ENCODE data around the gene DCLK1.

DCLK1 gene

GRCh38 chr13:36131222-36131930 is at the start of gene DCLK1:
Gene DCLK1, minus strand, starts transcription at chr13:36131382.
- peak; percentile 57 for DNase-seq (ENCODE audit: low read depth)

DNA sequence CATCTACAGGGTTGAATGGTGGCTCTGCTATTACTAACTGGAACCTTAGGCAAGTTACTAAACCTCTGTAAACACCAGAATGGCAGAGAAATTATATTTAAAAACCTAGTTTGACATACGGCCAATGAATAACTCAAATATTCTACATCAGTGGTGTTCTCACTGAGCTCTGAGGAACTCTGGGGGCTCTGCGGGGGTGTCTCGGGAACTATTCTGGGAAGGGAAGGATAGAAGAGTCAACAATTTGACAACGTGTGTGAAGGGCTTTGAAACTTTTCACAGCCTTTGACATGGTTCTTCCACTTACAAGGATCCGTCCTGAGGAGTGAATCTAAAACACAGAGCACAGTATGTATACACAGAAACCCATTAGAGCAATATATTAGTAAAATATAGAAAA is 44.4 kb upstream of the DCLK1 start:
- DNase-seq (ENCODE audit: low read depth) = no peak

- no peak for DNase-seq (ENCODE audit: low read depth)
Observed at GRCh38 chr13:36174923-36175322, 43.7 kb upstream of the DCLK1 start.

DNA sequence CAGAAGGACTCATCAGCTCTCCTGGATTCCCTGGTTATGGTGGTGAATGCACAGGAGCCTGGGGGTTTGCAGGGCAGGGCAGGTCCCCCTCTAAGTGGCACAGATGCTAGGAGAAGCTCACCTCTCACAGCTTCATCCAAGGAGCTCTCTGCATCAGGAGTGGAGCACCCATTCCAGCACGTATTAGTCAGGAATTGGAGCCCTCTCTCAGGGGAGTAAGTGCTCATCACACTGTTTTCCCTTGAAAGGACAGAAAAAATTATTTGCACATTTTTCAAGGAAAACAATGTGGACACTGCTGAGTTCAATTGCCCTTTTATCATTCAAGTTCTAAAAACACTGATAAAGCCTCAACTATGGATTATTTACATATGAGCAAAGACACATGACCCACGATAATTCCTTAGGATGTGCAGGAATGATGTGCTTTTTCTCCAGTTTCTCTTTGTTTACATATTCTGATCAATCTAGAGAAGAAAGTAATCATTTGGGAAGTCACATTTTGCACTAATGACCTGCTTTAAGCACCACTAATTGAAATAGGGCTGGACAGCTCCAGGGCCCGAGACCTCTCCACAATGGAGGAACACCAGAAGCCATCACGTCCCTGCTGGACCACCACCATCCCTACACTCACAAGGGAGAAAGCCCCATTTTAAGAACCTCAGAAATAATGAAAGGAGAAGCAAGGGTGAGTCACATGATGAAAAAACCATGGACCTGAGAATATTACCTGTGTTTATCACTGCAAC is 42.6 kb upstream of the DCLK1 start:
- no peak for DNase-seq (ENCODE audit: low read depth)

DNA sequence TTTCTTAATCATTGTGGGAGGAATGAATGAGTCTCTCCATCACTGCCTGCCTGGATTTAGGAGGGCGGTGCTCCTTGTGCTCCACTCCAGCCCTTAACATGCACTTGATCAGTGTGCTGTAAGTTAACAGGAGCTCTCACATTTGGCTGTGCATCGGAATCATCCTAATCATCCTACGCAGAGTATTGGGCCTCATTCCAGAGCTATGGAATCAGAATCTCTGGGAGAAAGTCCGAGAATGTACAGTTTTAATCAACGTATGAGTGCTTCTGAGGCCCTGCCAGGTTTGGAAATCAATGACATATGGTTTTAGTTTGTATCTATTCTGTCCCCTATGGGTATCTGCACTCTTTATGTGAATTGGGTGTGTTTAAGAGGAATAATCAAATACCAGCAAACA is 34.9 kb upstream of the DCLK1 start:
- DNase-seq (ENCODE audit: low read depth) = no peak

GRCh38 chr13:36163809-36164308 is 32.7 kb upstream of the DCLK1 start:
- DNase-seq (ENCODE audit: low read depth) = peak; percentile 98

DNA sequence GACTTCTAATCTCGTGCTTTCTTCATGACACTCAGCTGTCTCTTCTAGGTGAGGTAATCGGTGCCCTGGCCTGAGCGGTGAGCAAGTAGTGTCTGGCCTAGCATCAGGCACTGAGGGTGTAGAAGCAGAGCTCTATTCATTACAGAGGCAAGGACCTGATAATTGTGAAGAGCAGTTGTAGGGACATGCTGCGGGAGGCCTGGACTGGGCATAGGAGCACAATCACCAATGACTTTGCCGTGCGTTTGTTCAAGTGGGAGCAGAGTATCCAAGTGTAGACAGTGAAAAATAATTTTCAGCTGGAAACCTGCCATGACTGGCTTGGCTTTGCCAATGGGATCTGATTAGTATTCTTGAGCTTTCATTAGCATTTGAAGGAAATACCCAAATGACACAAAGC is 32.1 kb upstream of the DCLK1 start:
- no peak for DNase-seq (ENCODE audit: low read depth)

- DNase-seq (ENCODE audit: low read depth) = no peak
Observed at GRCh38 chr13:36160297-36160696, 29.1 kb upstream of the DCLK1 start.

DNA sequence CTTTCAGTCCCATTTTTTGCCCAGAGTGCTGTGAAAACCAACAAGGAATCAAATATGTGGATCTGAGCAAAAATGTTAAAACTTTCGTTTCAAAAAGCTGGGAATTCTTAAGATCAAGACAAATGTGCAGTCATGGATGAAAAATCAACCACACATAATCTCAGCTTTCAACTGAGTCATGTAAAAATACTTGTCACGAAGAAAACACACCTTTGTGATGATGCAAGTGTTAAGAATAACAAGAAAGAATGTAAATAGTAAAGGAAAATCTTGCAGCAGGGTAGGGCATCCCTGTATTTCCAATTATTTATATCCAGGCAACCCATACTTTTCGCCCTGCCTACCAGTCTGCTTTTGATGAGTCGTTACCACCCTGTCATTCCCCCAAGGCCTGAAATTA is 27.4 kb upstream of the DCLK1 start:
- peak; percentile 32 for DNase-seq (ENCODE audit: low read depth)

- DNase-seq (ENCODE audit: low read depth) = no peak
Observed at GRCh38 chr13:36157480-36157879, 26.3 kb upstream of the DCLK1 start.

DNA sequence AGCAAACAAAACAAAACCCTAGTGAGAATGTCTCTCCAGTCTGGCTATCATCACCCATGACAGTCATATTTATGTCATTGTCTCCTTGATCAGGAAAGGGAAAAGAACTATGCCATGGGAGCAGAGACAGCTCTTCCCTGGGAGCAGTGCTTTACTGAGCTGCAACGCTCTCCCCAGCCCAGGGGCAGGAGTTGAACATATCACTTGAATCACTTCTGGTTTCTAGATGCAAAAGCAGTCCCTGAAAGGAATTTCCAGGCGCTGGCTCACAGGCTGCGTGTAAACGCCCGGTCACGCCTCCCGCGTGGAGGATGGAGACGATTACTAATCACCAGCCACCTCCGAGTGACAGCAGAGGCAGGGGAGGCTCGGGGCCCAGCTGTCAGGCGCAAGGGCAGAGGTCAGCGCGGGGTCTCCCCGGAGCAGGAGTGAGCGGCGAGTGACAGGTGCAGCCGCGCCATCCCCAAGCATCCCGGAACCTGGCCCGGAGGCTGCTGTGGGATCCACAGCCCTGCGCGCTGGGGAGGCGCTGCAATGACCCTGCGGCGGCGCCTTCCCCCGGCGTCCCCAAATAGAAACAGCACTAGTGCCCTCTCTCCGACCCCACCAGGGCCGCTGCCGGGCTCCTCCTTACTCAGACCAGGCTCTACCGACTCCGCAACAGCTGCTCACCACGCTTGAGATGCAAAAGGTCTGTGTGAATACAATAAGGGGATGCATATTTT is 23.5 kb upstream of the DCLK1 start:
- DNase-seq (ENCODE audit: low read depth) = peak; percentile 72

DNA sequence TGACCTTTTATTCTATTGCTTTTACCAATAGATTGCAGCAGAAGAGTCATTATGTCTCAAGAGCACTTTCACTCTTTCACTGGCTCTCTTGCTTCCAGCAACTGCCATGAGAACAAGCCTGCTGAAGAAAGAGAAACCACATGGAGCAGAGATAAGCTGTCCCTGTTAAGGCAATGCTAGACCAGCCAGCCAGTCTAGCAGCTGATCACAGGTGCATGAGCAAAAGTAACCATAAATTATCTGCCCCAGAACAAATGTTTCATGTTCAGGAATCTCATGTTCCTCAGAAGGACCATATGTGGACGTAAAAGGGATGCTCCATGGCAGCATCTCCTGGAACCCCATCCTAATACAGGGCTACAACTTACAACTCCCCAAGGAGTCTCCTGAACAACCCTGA is 20.4 kb upstream of the DCLK1 start:
- no peak for DNase-seq (ENCODE audit: low read depth)

- peak; percentile 80 for DNase-seq (ENCODE audit: low read depth)
Observed at GRCh38 chr13:36148446-36148845, 17.3 kb upstream of the DCLK1 start.

DNA sequence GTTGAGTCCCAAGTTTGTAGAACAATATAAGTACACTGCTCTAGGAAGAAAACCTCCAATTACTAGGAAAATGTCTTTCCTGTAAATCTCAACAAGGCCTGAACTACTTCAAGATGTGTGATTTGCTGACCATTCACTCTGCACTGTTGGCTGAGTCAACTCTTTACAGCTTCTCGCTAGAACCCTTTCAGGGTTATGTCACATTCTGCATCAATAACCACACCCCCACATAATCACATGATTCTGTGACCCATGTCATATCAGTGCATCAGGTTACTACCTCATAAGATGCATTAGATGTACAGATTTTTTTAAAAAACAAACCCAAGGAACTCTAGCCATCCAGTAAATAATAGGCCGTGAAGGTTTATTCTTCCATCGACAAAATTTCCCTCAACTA is 16.1 kb upstream of the DCLK1 start:
- no peak for DNase-seq (ENCODE audit: low read depth)

- peak; percentile 86 for DNase-seq (ENCODE audit: low read depth)
Observed at GRCh38 chr13:36146511-36147269, 15.5 kb upstream of the DCLK1 start.

DNA sequence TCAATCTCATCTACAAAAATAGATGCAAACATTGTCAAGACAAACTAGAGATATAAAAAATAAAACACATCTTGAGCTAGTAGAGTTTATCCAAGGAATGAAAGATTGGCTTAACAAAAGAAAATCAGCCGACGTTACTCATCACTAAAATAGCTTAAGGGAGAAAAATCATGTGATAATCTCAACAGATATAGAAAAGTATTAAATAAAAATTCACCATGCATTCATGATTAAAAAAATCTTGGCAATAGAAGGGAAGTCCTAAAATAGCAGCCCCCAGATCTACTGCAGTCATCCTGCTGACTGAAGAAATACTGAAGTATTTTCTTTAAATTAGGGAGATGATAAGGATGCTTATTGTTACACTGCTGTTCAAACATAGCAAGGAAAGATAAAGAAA is 12.6 kb upstream of the DCLK1 start:
- DNase-seq (ENCODE audit: low read depth) = peak; percentile 63

DNA sequence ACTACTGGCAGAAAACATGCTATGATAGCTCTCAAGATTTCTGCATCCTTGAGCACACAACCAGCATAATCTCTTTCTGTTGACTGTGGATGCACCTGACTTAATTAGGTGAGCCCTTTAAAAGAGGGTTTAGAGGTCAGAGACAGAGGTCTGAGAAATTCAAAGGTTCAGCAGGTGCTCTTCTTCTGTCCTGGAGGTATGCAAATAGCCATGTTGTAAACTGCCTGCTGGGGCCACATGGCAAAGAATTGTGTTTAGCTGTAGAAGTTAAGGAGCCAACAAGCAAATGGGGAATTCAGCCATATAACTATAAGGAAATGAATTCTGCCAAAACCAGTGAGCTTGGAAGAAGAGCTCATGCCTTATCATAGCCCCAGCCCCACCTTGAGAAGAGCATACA is 11.6 kb upstream of the DCLK1 start:
- no peak for DNase-seq (ENCODE audit: low read depth)

- no peak for DNase-seq (ENCODE audit: low read depth)
Observed at GRCh38 chr13:36135876-36136275, 4.7 kb upstream of the DCLK1 start.

DNA sequence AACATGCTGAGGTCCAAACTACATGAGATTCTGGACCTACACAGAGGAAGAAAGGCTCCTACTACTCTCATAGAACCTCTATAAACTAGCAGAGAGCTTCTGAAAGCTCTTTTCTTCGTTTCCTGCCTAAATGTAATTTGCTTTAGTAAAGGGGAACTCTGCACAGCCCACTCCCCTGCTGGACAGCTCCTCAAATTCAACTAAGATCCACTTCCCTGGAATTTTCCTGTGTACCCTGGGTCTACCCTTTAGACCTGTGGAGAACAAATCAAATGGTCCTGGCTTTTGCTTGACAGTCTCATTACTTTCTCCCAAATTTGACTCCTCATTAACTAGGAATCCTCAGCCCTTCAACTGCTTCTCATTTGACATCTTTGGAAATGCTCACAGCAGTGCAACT is 3.5 kb upstream of the DCLK1 start:
- DNase-seq (ENCODE audit: low read depth) = no peak

DNA sequence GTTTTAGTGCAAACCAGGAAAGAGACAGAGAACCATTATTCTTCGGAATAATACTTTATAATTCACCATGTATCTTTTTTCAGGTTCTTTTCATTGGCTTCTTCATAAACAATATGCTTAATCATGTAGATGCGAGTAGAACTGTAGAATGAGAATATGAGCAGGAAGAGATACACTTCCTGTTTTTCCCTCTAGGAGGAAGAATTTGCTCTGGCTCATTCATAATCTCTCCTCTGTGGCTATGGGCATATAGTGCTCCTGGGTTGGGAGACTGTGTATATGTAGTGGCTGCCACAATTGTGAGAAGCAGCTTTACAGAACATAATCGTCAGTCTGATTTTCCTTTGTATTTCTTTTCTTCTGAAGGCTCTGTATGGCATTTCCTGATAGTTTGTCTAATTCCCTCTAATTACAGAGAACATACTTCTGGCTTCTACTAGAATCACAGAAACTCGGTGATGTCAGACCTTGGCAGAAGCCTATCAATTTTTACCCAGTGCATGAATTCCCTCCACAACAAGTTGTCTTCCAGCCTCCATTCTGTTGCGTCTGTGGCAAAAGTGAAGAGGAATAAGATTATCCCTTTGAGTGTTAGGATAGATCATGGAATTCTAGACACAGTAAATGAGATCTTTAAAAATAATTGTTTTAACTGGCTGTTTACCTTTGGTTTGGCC is 2.9 kb upstream of the DCLK1 start:
- DNase-seq (ENCODE audit: low read depth) = peak; percentile 15

DNA sequence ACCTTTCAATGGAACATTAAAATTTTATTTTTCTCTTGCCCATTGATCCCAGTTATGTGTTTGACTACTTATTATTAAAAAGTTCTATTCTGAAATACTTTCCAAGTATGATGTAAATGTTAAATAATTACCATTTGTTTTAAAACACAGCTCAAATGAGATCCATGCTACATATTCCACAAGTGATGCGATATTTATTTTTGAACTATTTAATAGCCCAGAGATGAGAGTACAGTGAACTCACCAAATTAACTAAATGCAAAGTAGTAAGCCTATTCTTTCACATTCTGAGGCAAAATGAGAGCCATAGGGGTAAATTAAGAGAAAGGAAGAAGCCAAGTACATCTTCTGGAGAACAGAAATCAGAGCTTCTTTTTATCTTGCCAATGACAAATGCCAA is 1.2 kb upstream of the DCLK1 start:
- no peak for DNase-seq (ENCODE audit: low read depth)

- peak; percentile 42 for DNase-seq (ENCODE audit: low read depth)
Observed at GRCh38 chr13:36131931-36132297, 732 bp upstream of the DCLK1 start.
